SKM-1 (cell line): ENCODE data around the gene HS6ST2.

ENCODE experiments used
- DNase-seq: peaks from one replicate; lab custom pipeline; 2025; ENCODE audit not compliant: unreplicated experiment; lab: John Stamatoyannopoulos, UW

The HS6ST2 gene

DNA sequence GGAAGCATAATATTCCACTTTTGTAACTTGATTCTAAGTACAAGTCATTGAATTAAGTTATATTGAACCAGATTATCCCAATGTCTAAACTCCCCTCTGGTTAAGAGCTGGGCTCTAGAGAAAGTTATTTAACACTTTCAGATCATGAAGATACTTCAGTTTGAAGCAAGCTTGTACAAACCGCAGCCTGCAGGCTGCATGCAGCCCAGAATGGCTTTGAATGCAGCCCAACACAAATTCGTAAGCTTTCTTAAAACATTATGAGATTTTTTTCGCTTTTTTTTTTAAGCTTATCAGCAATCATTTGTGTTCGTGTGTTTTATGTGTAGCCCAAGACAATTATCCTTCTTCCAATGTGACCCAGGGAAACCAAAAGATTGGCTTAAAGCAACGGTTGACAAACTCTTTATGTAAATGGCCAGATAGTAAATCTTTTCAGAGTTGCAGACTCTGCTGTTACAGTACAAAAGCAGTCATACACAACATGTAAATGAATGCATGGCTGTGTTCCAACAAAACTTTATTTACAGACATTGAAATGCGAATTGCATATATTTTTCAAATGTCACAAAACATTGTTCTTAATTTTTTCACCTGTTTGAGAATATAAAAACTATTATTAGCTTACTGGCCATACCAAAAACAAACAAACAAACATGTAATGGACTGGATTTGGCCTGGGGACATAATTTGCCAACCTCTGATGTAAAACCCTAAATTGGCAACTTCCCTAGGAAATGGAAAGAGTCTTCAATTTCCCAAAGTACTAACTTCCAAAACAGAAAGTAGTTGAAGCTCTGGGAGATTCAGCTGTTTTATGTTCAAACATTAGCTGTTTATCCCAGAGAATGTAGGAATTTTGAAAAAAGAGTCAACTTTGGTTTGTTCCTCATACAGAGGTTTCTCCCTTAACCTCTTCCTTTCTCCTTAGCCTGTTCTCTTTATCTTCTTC lies 268.5 kb downstream of the HS6ST2 start:
- DNase-seq: no peak

- no peak for DNase-seq
Measured at GRCh38 chrX:132685276-132685675, 273.2 kb downstream of the HS6ST2 start.

GRCh38 chrX:132677233-132677716 lies 281.2 kb downstream of the HS6ST2 start:
- DNase-seq: no peak

DNA sequence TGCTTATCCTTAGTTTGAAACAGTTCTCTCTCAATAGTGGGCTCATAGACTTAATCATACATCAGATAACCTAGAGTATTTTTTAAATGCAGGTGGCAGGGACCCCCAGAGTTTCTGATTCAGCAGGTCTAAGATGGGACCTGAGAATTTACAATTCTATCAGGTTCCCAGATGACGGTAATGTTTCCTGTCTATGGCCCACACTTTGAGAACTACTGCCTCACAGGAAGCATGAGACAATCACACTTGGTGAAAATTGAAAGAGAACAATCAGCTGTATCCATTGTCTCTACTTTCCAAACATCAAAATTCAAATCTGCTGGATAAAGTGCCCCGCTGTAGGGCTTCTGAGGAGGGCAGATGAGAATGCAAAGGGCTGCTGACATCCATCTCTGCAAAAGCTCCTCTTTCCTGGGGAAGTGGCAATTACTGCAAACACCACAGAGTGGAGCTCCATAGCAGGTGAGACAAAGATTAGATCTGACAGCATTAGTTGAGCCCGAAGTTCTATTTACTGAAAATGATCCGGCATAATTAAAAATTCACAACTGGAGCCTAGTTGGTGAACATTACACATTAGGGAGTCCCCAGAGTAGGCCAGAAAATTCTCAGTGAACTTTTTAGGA lies 281.8 kb downstream of the HS6ST2 start:
- DNase-seq: no peak

DNA sequence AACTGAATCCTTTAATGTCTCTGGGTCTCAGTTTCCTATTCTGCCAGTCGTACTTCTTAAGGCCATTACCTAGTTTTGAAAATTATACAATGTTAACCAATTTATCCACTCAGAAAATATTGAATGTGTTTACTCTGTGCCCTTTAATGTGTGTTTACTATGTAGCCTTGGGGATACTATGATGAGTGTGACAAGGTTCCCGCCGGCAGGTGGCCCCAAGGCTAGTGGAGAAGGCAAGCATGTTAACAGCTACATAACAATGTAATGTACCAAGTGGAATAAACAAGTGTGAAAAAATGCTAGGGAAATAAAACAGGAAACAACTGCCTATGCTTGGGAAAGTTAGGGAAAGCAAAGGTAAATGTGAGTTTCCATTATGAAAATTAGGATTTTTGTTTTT lies 282.3 kb downstream of the HS6ST2 start:
- DNase-seq: no peak

DNA sequence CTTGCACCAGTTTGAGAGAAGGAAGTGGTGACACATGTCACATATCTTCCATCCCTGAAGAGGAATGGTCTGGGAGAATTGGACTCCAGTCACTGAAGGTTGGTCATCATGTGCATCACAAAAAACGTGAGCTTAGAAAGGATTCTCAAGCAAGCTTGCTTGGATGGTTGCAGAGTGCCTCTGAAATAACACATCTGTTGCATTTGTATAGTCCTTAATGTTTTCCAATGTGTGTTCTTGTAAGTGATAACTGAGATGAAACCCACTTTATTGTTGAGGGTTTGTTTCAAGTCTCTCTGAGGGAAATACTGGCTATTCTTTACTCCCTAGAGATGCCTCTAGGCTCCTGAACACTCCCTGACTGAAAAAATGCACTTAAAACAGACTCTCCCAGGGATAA lies 285.1 kb downstream of the HS6ST2 start:
- DNase-seq: no peak

DNA sequence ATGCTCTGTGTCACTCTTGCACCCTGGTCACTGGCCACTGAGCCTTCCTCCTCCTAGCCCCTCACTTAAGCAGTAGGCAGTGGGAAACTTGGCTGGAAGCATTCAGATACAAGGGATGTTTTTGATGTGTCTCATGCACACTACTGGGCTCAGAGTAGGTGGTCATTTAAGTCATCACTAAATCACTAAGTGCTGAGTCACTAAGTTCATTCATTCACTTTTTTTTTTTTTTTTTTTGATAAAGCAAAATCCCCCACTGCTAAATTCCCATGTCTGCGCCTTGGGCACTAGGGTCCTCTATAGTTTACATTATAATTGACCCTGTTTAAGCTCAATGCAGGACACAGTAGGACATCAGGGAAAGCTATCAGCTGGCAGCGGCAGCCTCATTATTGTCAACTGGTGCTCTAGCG lies 287.2 kb downstream of the HS6ST2 start:
- no peak for DNase-seq

- DNase-seq: no peak
Measured at GRCh38 chrX:132669142-132669541, 289.3 kb downstream of the HS6ST2 start.

- peak; percentile 14 for DNase-seq
Measured at GRCh38 chrX:132668178-132668577, 290.3 kb downstream of the HS6ST2 start.

DNA sequence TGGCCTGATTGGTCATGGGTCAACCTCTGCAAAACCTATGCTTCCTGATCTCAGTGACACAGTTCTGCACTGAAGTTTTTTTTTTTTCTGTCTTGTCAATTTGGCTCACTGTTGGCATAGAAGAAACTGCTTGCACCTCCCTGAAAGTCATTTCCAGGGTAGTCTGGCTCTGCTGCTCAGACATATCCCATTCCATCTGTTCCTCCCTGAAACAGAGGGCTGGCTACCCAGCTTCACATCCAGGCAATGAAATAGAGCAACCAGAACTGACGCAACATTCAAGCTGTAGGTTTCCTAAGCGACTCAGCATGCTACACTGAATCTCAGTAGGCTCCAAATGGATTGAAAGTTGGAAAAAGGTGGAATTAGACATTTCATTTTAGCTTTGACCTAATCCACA lies 292.8 kb downstream of the HS6ST2 start:
- no peak for DNase-seq

- DNase-seq: no peak
Measured at GRCh38 chrX:132664273-132664672, 294.2 kb downstream of the HS6ST2 start.

DNA sequence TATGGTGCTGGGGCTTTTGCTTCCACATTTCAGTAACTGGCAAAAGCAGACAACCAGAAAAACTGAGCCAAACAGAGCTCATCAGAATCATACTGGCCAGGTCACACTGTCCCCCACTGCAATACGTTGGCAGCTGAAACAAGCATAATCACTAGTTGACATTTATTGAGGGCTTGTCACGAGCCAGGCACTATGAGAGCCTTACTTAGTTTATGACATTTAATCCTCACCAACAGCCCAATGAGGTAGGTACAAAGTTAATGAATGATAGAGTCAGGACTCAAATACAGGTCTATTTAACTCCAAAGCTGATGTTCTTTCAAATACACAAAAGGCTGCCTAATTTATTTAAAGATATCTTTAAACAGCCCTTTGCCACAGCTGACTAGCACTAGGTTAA lies 295.6 kb downstream of the HS6ST2 start:
- DNase-seq: no peak

- DNase-seq: no peak
Measured at GRCh38 chrX:132657876-132658275, 300.6 kb downstream of the HS6ST2 start.

DNA sequence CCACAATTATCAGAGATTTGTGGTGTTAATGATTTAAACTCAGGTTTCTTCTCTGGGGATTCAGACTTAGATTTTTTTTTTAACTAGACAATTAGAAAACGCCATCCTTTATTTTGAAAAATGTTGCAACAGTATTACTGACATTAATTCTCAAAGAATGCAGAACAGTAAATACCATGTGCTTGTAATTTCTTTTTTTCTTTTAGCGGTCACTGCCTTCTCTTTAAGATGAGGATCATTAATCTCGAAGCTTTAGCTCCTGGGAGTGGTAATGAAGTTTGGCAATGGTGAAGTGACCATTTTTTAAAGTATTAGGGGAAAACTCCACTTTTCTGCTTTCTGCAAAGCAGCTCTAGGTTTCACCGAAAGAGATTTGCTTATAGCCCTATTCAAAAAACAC lies 305.6 kb downstream of the HS6ST2 start:
- no peak for DNase-seq

DNA sequence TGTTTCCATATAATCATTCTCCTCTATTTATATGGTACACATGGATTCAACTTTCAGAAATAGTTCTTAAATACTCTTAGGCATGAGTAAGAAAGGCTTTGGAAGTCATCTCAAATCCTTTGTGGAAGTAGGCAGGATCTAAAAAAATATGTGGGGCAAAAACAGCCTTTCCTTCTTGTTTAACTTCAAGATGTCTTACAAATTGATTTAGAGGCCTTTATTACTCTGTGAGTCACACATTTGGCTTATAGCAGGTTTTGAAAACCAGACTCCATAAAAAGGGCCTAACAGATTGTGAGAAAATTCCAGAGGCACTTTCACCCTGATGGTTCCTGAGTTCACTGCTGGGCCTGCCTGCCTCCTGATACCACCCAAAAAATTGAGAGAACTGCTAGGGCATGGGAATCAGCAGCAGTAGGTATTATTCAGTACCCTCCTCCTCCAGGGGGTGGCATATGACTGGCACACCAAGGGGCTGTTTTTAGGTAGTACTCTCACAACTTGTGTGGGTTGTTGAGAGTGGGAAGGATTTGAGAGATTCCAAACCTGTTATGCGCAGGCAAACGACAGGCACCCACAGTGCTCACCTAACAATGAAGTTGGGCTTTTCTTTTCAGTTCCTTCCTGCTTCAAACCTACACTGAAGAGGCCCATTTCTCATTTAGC lies 306.9 kb downstream of the HS6ST2 start:
- DNase-seq: no peak

GRCh38 chrX:132648895-132649294 lies 309.5 kb downstream of the HS6ST2 start:
- no peak for DNase-seq

DNA sequence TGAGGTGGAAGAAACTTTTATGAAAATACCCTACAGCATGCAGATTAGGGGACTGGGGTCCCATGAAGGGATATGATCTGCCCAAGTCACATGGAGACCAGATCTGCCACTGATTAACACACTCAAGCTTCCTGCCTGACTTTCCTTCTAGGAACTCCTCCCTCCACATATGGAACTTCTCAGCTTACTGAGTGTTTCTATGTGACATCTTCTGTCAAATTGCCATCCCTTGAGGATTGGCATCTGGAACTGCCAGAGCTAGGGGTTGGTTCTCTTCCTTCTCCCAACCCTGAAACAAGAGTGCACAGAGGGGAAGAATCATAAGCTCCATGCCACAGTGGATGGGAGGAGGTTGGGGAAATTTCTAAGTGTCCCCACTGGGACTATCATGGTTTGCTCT lies 319.0 kb downstream of the HS6ST2 start:
- DNase-seq: no peak

DNA sequence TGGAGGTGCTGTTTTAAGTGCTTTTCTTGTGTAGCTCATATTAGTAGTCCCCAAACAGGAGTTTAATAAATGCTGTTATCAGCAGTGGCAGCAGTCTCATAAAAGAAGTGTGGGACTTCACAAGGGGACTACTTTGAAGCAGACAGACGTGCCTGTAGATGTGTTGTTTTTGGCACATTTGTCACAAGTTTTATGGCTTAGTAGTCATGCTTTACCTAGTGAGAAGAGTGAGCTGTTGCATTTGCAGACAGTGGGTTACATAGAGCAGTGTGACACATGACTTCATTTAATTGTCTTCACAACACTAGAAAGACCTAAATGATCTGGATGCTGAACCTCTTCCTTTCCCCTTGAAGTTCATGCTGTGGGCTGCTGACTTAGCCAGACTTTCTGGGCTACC lies 320.1 kb downstream of the HS6ST2 start:
- no peak for DNase-seq

- DNase-seq: no peak
Measured at GRCh38 chrX:132636080-132636479, 322.3 kb downstream of the HS6ST2 start.

DNA sequence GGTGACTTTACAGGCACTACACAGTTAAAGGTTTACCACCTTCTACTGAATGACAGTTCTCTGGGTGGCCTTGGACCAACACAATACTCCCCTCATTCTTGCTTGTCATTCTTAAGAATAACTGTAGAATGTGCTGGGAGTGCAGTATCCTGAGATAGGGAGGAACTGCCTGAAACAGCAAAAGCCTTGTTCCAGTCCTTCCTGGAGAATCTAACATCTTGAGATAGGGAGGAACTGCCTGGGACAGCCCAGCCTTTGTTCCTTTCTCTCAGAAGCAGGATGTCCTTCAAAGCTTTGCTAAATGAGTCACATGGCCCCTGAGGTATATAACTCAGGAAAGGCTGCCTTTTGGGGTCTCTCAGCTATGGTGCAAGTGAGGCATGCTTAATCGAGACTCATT lies 323.9 kb downstream of the HS6ST2 start:
- DNase-seq: no peak

DNA sequence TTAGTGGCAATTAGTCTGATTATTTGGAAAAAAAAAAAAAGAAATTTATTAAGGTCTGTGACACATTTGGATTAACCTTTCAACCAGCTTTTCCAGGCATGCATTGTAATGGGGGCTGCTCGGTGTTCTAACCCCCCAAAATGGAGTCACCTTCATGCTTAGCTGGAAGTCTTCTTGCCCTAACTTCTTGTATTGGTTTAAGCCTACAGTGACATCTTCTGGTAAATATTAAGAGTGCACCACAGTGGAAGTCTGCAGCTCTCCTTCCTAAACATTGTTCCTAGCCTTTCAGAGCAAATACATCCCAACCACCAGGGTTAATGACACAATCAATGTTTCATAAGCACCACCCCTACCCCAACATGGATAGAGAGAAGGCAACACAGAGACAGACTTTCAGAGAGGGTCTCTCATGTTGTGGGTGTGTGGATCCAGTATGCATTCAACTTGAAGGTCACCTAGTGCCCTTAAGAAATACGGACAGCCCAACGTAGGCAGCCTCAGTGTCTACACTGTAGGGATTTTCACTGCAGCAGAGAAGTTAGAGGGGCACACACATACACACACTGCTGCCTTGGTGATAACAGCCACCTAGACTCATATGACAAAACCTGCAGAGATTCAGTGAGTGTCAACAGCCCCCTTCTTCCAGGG lies 326.7 kb downstream of the HS6ST2 start:
- DNase-seq: no peak
